ENCODE data around the gene SCN2B.
A peak's percentile ranks its signal among the peaks of the same experiment; 100 is the strongest.

SCN2B gene

GRCh38 chr11:118222437-118222836, 46.0 kb upstream of the SCN2B start:
- TF ChIP-seq, protein P1, sequence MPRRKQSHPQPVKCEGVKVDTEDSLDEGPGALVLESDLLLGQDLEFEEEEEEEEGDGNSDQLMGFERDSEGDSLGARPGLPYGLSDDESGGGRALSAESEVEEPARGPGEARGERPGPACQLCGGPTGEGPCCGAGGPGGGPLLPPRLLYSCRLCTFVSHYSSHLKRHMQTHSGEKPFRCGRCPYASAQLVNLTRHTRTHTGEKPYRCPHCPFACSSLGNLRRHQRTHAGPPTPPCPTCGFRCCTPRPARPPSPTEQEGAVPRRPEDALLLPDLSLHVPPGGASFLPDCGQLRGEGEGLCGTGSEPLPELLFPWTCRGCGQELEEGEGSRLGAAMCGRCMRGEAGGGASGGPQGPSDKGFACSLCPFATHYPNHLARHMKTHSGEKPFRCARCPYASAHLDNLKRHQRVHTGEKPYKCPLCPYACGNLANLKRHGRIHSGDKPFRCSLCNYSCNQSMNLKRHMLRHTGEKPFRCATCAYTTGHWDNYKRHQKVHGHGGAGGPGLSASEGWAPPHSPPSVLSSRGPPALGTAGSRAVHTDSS (tag by site-specific recombination; IDR thresholded peaks at IDR 0.05): no peak
- no peak for TF ChIP-seq GLIS2 (tag by site-specific recombination; IDR thresholded peaks at IDR 0.05)
- no peak for TF ChIP-seq ZNF146 (tag by site-specific recombination; IDR thresholded peaks at IDR 0.05)
- TF ChIP-seq, protein P2, sequence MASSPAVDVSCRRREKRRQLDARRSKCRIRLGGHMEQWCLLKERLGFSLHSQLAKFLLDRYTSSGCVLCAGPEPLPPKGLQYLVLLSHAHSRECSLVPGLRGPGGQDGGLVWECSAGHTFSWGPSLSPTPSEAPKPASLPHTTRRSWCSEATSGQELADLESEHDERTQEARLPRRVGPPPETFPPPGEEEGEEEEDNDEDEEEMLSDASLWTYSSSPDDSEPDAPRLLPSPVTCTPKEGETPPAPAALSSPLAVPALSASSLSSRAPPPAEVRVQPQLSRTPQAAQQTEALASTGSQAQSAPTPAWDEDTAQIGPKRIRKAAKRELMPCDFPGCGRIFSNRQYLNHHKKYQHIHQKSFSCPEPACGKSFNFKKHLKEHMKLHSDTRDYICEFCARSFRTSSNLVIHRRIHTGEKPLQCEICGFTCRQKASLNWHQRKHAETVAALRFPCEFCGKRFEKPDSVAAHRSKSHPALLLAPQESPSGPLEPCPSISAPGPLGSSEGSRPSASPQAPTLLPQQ (tag by site-specific recombination; IDR thresholded peaks at IDR 0.05): no peak
- no peak for TF ChIP-seq ZNF747 (tag by site-specific recombination; IDR thresholded peaks at IDR 0.05)
- TF ChIP-seq, protein P3, sequence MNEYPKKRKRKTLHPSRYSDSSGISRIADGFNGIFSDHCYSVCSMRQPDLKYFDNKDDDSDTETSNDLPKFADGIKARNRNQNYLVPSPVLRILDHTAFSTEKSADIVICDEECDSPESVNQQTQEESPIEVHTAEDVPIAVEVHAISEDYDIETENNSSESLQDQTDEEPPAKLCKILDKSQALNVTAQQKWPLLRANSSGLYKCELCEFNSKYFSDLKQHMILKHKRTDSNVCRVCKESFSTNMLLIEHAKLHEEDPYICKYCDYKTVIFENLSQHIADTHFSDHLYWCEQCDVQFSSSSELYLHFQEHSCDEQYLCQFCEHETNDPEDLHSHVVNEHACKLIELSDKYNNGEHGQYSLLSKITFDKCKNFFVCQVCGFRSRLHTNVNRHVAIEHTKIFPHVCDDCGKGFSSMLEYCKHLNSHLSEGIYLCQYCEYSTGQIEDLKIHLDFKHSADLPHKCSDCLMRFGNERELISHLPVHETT (tag by site-specific recombination; IDR thresholded peaks at IDR 0.05): no peak
- POLR2A ChIA-PET: no interaction called here
- Histone ChIP-seq H3K27ac (ENCODE audit: extremely low read depth, low read depth, low read length) (no peak overlapping the region), H3K36me3 (ENCODE audit: control insufficient read depth in 2 of 2, insufficient read depth in 1 of 2, low read length in 2 of 2) (no peaks in the 10 kb centered on the region), H3K9me3 (ENCODE audit: control insufficient read depth, insufficient read depth, low read depth, low read length) (no peaks in the 10 kb centered on the region), H3K4me3 (ENCODE audit: low read depth, low read length) (no peak overlapping the region), H3K4me1 (ENCODE audit: control insufficient read depth, insufficient read depth, low read length) (no peaks in the 10 kb centered on the region)
- CTCF ChIA-PET: interaction anchor here (0.6 to 2.5 kb wide), 3 partner anchors 11 to 34 kb away, joined by 3 to 15 read pairs (median 5); no protein-coding TSS in a partner anchor

GRCh38 chr11:118221419-118221818, 45.0 kb upstream of the SCN2B start:
- CTCF ChIA-PET: interaction anchor here (2.5 kb wide), 1 partner anchor 23 kb away, joined by 15 read pairs; no protein-coding TSS in a partner anchor
- no peak overlapping the region for H3K27ac ChIP-seq (ENCODE audit: extremely low read depth, low read depth, low read length)
- POLR2A ChIA-PET: no interaction called here
- H3K4me1 ChIP-seq (ENCODE audit: control insufficient read depth, insufficient read depth, low read length): no peaks in the 10 kb centered on the region
- H3K4me3 ChIP-seq (ENCODE audit: low read depth, low read length): no peak overlapping the region
- TF ChIP-seq GLIS1 (tag by site-specific recombination; IDR thresholded peaks at IDR 0.05) (0 out of 2 replicates have a peak, but pooled peaks have one; percentile 8), ZIC2 (tag by site-specific recombination; IDR thresholded peaks at IDR 0.05) (peak; percentile 81), ZNF19 (tag by site-specific recombination; IDR thresholded peaks at IDR 0.05; ENCODE audit: low read depth) (no peak)
- H3K9me3 ChIP-seq (ENCODE audit: control insufficient read depth, insufficient read depth, low read depth, low read length): no peaks in the 10 kb centered on the region
- H3K36me3 ChIP-seq (ENCODE audit: control insufficient read depth in 2 of 2, insufficient read depth in 1 of 2, low read length in 2 of 2): no peaks in the 10 kb centered on the region

DNA sequence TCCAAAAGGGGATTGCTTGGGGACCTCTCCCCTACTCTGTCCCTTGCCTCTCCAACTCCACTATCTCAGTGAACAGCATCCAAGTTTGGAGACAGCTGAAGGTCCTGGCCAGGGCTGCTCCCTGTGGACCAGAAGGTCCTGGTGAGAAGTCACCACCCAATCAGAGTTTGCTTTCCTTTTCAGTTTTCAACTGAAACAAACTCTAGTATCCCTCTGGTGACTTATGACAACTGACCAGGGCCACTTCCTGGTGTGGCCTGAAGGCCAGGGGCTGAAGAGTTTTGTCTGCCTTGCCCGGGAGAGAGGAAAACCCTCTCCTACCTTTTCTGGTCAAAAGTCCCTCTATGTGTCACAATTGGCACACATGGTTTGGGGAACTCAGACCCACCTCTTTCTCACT, 43.3 kb upstream of the SCN2B start:
- Histone ChIP-seq H3K9me3 (ENCODE audit: control insufficient read depth, insufficient read depth, low read depth, low read length) (no peaks in the 10 kb centered on the region), H3K4me3 (ENCODE audit: low read depth, low read length) (no peak overlapping the region), H3K27ac (ENCODE audit: extremely low read depth, low read depth, low read length) (no peak overlapping the region), H3K4me1 (ENCODE audit: control insufficient read depth, insufficient read depth, low read length) (no peaks in the 10 kb centered on the region), H3K36me3 (ENCODE audit: control insufficient read depth in 2 of 2, insufficient read depth in 1 of 2, low read length in 2 of 2) (no peaks in the 10 kb centered on the region)
- ChIA-PET POLR2A (no interaction called here), CTCF (interaction anchor here (0.7 kb wide), 1 partner anchor 119 kb away, joined by 3 read pairs; no protein-coding TSS in a partner anchor)
- TF ChIP-seq, protein P4, sequence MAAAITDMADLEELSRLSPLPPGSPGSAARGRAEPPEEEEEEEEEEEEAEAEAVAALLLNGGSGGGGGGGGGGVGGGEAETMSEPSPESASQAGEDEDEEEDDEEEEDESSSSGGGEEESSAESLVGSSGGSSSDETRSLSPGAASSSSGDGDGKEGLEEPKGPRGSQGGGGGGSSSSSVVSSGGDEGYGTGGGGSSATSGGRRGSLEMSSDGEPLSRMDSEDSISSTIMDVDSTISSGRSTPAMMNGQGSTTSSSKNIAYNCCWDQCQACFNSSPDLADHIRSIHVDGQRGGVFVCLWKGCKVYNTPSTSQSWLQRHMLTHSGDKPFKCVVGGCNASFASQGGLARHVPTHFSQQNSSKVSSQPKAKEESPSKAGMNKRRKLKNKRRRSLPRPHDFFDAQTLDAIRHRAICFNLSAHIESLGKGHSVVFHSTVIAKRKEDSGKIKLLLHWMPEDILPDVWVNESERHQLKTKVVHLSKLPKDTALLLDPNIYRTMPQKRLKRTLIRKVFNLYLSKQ (tag by site-specific recombination; IDR thresholded peaks at IDR 0.05; ENCODE audit: borderline replicate concordance): no peak
- TF ChIP-seq ZNF341 (tag by site-specific recombination; IDR thresholded peaks at IDR 0.05; ENCODE audit: low read depth): no peak
- TF ChIP-seq ZNF155 (tag by site-specific recombination; IDR thresholded peaks at IDR 0.05): no peak
- TF ChIP-seq TRIM28 (IDR thresholded peaks at IDR 0.05; ENCODE audit: borderline replicate concordance, low read length): no peak
- TF ChIP-seq ZNF596 (tag by site-specific recombination; IDR thresholded peaks at IDR 0.05): no peak

Measured in HEK293 (cell line).